Measurements from ENCODE around the gene FN3K. TPM values are rescaled to one million over a fixed set of nuclear protein-coding genes. Genes with fewer than 3 reads are reported as not detected.
"Not testable (repeated sequence)": the region's sequence is repeated elsewhere in the genome, so short reads cannot be mapped to it uniquely, and the experiment has no call there.

The FN3K gene
- total RNA-seq, 2 experiments from 2014 or later: 5.2 TPM

DNA sequence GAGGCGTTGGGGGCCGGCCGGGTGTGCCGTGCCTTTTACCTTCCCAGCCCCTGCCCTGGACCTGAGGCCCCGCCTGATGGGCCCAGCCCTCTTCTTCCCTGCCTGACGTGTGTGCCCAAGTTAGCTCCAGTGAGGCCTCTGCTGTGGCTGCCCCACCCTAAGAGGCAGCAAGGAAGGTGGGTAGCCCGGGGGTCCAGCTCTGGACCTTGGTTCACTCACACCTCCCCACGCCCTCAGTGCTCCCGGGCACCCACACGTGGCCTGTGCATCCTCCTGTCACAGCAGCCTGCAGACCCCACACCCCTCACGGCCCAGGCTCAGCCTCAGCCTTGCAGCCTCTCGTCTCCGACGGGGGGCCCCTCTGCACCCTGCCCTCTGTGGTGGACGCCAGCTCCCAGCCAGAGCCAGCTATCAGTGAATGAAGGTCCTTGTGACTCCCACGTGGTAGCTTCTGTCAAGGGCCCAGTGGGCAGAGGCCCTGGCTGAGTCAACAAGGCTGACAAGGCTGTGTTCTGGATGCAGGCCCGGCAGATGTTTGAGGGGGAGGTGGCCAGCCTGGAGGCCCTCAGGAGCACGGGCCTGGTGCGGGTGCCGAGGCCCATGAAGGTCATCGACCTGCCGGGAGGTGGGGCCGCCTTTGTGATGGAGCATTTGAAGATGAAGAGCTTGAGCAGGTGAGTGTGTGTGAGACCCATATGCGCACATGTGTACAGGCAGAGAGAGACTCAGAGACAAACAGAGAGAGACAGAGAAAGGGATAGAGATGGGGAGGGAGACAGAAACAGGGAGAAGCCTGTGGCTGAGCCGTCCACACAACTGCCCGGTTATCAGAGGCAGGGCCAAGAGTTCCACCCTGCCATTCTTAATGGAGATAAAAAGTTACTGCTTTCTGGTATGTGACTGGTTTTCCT is 2.8 kb downstream of the FN3K start:
- Mint-ChIP-seq H3K9me3 (peaks cover 18% of the 10 kb centered on the region), H3K36me3 (peaks cover 33% of the 10 kb centered on the region), H3K4me3 (no peak overlapping the region), H3K27me3 (no peaks in the 10 kb centered on the region), H3K27ac (no peak overlapping the region), H3K4me1 (no peaks in the 10 kb centered on the region)
- POLR2A ChIA-PET: no interaction called here
- ATAC-seq (ENCODE audit: low read depth): no peak
- no peak for DNase-seq

- no peak for DNase-seq
- no peaks in the 10 kb centered on the region for H3K27me3 Mint-ChIP-seq
- H3K9me3 Mint-ChIP-seq: peaks cover 21% of the 10 kb centered on the region
- POLR2A ChIA-PET: no interaction called here
- no peak overlapping the region for H3K4me3 Mint-ChIP-seq
- peaks cover 26% of the 10 kb centered on the region for H3K36me3 Mint-ChIP-seq
- H3K4me1 Mint-ChIP-seq: no peaks in the 10 kb centered on the region
- H3K27ac Mint-ChIP-seq: no peak overlapping the region
- ATAC-seq (ENCODE audit: low read depth): no peak
Measured at GRCh38 chr17:82740906-82741759, 5.7 kb downstream of the FN3K start.

DNA sequence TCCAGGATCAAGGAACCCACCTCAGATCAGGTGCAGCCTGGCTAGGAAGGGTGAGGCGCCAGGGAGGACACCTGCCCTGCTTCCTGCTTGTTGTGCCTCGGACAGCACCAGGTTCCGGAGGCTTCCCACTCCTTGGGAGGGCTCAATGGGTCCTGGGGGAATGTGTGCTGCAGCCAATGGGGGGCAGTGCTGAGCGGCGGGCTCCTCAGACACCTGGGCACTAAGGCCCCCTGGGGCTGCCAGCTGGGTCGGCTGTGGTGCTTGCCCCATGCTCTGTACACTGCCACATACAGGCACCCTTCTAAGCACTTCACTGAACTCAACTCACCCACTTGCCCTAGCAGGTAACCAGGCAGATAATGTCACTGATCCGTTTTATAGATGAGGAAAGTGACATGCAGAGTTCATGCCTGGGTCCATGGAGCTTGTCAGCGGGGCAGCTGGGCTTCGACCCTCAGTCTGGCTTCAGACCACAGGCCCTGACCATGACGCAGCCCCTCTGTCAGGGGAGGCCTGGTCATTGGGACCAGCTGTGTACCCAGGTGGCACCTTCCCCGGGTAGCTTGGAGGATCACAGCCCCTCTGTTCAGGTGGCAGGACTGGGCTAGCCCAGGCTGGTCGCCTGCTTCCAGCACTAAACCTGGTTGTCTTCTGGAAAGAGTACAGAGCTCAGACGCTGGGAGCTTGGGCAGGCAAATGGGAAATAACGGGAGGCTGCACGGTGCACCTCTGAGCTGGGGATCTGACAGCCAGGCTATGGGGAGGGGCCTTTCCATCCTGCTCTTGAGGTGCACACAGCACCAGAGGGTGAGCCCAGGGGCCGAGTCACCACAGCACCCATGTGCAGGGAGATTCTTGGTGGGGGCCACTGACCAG is 8.2 kb downstream of the FN3K start:
- DNase-seq: no peak
- H3K4me1 Mint-ChIP-seq: no peaks in the 10 kb centered on the region
- peaks cover 25% of the 10 kb centered on the region for H3K9me3 Mint-ChIP-seq
- H3K27me3 Mint-ChIP-seq: peaks cover 4% of the 10 kb centered on the region
- ATAC-seq (ENCODE audit: low read depth): no peak
- H3K36me3 Mint-ChIP-seq: peaks cover 29% of the 10 kb centered on the region
- POLR2A ChIA-PET: interaction anchor here (0.5 kb wide), 1 partner anchor 769 kb away, joined by 3 read pairs; no protein-coding TSS in a partner anchor
- H3K4me3 Mint-ChIP-seq: no peak overlapping the region
- H3K27ac Mint-ChIP-seq: no peak overlapping the region

DNA sequence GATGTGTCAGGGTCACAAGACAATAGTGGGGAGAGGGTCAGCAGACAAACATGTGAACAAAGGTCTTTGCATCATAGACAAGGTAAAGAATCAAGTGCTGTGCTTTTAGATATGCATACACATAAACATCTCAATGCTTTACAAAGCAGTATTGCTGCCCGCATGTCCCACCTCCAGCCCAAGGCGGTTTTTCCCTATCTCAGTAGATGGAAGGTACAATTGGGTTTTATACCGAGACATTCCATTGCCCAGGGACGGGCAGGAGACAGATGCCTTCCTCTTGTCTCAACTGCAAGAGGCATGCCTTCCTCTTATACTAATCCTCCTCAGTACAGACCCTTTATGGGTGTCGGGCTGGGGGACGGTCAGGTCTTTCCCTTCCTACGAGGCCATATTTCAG is 9.3 kb downstream of the FN3K start:
- ATAC-seq (ENCODE audit: low read depth); H3K4me3 Mint-ChIP-seq; POLR2A ChIA-PET: not testable (repeated sequence)

DNA sequence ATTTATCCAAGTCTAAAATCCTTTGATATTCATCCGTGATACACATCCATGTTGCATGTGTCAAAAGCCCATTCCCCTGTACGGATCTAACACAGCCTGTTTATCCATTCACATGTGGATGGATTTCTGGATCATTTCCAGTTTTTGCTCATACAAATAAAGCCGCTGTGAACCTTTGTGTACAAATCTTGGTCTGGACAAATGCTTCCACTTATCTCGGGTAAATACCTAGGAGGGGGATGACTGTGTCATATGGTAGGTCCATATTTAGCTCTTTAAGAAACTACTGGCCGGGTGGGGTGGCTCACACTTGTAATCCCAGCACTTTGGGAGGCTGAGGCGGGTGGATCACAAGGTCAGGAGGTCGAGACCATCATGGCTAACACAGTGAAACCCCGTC is 10.1 kb downstream of the FN3K start:
- no peak for DNase-seq
- no peak for ATAC-seq (ENCODE audit: low read depth)
- POLR2A ChIA-PET: interaction anchor here (0.7 kb wide), 1 partner anchor 127 kb away, joined by 3 read pairs; no protein-coding TSS in a partner anchor
- Mint-ChIP-seq H3K27ac (no peak overlapping the region), H3K27me3 (peaks cover 4% of the 10 kb centered on the region), H3K36me3 (peaks cover 22% of the 10 kb centered on the region), H3K4me1 (no peaks in the 10 kb centered on the region), H3K4me3 (no peak overlapping the region), H3K9me3 (peaks cover 21% of the 10 kb centered on the region)

More for the DNA sequence above, 9.3 kb downstream of the FN3K start:
- peaks cover 29% of the 10 kb centered on the region for H3K36me3 Mint-ChIP-seq
- not testable (repeated sequence) for DNase-seq, H3K27ac Mint-ChIP-seq, H3K4me1 Mint-ChIP-seq, H3K27me3 Mint-ChIP-seq
- H3K9me3 Mint-ChIP-seq: peaks cover 26% of the 10 kb centered on the region

DNA sequence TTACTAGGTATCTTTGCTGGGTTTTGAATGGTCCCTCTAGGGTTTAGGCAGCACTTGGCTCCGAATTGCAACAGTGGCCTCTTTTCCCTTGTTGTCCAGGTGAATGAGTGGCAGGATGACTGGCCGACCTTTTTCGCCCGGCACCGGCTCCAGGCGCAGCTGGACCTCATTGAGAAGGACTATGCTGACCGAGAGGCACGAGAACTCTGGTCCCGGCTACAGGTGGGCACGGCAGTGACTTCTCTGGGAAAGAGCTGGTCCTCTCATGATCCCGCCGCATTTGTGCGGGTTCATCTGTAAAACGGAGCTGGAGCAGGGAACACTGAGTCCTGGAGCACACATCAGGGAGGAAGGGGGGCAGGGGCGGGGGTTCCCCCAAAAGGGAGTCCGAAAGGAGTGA is 13.3 kb downstream of the FN3K start:
- Mint-ChIP-seq H3K4me3 (no peak overlapping the region), H3K36me3 (peaks cover 5% of the 10 kb centered on the region), H3K27ac (no peak overlapping the region), H3K9me3 (peaks cover 8% of the 10 kb centered on the region), H3K27me3 (peaks cover 4% of the 10 kb centered on the region), H3K4me1 (peaks cover 5% of the 10 kb centered on the region)
- POLR2A ChIA-PET: no interaction called here
- ATAC-seq (ENCODE audit: low read depth): no peak
- DNase-seq: no peak

DNA sequence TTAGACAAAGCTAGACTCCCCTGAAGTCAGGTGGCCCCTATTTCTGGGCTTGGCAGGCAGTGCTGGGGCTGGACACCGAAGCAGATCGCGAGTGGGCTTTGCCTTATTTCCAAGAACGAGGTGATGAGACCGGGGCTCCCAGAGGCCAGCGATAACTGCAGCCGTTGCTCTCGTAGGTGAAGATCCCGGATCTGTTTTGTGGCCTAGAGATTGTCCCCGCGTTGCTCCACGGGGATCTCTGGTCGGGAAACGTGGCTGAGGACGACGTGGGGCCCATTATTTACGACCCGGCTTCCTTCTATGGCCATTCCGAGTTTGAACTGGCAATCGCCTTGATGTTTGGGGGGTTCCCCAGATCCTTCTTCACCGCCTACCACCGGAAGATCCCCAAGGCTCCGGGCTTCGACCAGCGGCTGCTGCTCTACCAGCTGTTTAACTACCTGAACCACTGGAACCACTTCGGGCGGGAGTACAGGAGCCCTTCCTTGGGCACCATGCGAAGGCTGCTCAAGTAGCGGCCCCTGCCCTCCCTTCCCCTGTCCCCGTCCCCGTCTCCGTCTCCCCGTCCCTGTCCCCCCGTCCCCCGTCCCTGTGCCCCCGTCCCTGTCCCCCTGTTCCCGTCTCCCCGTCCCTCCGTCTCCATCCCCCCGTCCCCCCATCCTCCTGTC is 15.0 kb downstream of the FN3K start:
- DNase-seq: no peak
- no peak overlapping the region for H3K27ac Mint-ChIP-seq
- POLR2A ChIA-PET: no interaction called here

GRCh38 chr17:82751171-82751570 is 15.8 kb downstream of the FN3K start:
- POLR2A ChIA-PET: no interaction called here
- Mint-ChIP-seq H3K4me1 (peaks cover 17% of the 10 kb centered on the region), H3K27ac (no peak overlapping the region), H3K9me3 (peaks cover 5% of the 10 kb centered on the region), H3K36me3 (peaks cover 8% of the 10 kb centered on the region), H3K27me3 (peaks cover 4% of the 10 kb centered on the region), H3K4me3 (no peak overlapping the region)
- DNase-seq (no peak), ATAC-seq (ENCODE audit: low read depth) (peak; percentile 49)

More for the DNA sequence above, 15.0 kb downstream of the FN3K start:
- Mint-ChIP-seq H3K4me3 (peak overlapping the region; percentile 48), H3K9me3 (peaks cover 7% of the 10 kb centered on the region), H3K4me1 (peaks cover 15% of the 10 kb centered on the region), H3K27me3 (peaks cover 4% of the 10 kb centered on the region), H3K36me3 (peaks cover 5% of the 10 kb centered on the region)
- ATAC-seq (ENCODE audit: low read depth): no peak

DNA sequence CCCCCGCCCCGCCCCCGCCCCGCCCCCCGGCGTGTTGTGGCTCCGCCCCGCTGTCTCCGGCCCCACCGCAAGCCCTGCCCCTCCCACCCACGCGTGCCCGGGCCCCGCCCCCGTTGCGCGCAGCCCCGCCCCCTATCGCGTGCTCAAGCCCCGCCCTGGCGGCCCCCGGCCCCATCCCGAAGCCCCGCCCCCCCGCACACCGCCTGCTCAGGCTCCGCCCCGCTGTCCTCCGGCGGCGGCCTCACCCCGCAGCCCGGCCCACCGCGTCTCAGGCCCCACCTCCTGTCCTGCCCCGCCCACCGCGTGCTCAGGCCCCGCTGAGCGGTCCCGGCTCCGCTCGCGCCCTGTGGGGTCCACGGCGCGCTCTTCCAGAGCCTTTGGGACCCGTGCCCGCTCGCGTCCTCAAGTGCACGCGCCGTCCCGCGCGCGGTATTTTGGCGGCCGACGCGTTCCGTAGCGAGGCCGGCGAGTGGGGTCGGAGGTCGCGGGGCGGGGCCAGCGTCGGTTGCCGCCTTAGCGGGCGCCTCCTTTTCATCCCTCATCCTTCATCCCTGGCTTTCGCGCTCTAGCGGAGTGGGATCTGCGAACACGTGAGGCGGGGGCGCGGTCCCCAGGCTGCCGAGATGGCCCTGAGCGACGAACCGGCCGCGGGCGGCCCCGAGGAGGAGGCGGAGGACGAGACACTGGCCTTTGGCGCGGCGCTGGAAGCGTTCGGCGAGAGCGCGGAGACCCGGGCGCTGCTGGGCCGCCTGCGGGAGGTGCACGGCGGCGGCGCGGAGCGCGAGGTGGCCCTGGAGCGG is 16.4 kb downstream of the FN3K start, which contains the start of gene TBCD:
Gene TBCD (plus strand): TSS at position 495 of the 800 bp plus-strand sequence. CDS start 129 bp downstream, at position 624.
- H3K36me3 Mint-ChIP-seq: peaks cover 11% of the 10 kb centered on the region
- H3K9me3 Mint-ChIP-seq: peaks cover 5% of the 10 kb centered on the region
- H3K27me3 Mint-ChIP-seq: peaks cover 4% of the 10 kb centered on the region
- POLR2A ChIA-PET: no interaction called here
- peak; percentile 94 for DNase-seq
- H3K4me1 Mint-ChIP-seq: peaks cover 17% of the 10 kb centered on the region
- peak within 1 kb of the TSS; percentile 91 for H3K4me3 Mint-ChIP-seq
- peak within 1 kb of the TSS; percentile 80 for H3K27ac Mint-ChIP-seq
- ATAC-seq (ENCODE audit: low read depth): peak; percentile 76

DNA sequence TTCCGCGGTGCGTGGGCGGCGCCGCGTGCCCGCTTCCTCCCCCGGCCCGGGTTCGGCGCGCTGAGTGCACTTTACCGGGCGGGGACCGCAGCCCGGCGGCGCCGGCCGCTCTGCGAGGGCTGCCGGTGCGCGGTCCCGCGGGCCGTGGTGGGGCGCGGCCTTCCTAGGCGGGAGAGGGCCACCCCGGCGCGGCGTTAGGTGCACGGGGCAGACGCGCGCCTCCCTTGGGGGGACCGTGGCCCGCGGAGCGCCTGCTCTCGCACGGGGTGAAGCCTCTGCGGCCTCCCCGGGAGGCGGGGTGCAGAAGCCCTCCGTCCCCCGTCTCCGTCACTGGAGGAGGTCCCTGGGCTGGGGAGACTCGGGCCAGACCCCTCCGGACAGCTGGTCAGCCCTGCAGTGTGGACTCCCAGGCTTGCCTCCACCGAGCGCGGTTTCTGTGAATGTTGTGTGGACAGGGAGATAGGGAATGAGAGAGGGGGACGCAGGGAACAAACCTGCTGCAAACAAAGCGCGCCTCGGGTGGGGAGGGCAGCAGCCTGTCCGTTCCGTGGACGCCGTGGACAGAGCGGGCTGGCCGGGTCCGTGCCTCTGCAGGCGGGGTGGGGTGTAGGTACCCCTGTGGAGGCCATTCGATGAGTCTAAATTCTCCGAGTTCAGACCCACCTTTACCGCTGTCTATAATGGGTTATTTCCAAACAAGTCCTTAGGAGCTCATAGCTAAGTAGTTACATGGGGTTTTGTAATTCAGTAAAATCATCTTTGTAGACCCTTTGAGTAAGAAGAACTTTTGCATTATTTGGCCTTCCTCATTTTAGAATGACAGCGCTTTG is 17.2 kb downstream of the FN3K start:
- peaks cover 13% of the 10 kb centered on the region for H3K36me3 Mint-ChIP-seq
- H3K27me3 Mint-ChIP-seq: no peaks in the 10 kb centered on the region
- peaks cover 19% of the 10 kb centered on the region for H3K4me1 Mint-ChIP-seq
- peaks cover 3% of the 10 kb centered on the region for H3K9me3 Mint-ChIP-seq
- H3K27ac Mint-ChIP-seq: peak overlapping the region; percentile 80
- POLR2A ChIA-PET: interaction anchor here (0.9 kb wide), 1 partner anchor 36 kb away, joined by 5 read pairs; the partner anchor contains the start of gene FN3KRP
- DNase-seq (no peak), ATAC-seq (ENCODE audit: low read depth) (peak; percentile 41)
- H3K4me3 Mint-ChIP-seq: peak overlapping the region; percentile 91

DNA sequence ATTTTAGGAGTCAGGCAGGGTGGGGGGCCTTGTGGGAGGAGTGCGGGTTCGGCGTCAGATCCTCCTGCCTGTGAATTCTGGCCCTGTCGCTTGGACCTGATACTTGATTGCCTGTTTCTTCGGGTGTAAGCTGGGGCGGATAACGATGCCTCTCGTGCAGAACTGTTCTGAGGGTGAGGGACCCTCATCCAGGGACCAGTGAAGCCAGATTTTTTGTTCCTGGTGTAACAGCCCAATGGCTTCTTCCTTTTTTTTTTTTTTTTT is 17.7 kb downstream of the FN3K start:
- H3K27ac Mint-ChIP-seq: no peak overlapping the region

More for the DNA sequence above, 17.7 kb downstream of the FN3K start:
- peaks cover 13% of the 10 kb centered on the region for H3K36me3 Mint-ChIP-seq
- H3K9me3 Mint-ChIP-seq: peaks cover 3% of the 10 kb centered on the region
- POLR2A ChIA-PET: interaction anchor here (0.9 kb wide), 1 partner anchor 37 kb away, joined by 5 read pairs; the partner anchor contains the start of gene FN3KRP
- peak overlapping the region; percentile 91 for H3K4me3 Mint-ChIP-seq
- no peaks in the 10 kb centered on the region for H3K27me3 Mint-ChIP-seq
- DNase-seq (no peak), ATAC-seq (ENCODE audit: low read depth) (no peak)
- H3K4me1 Mint-ChIP-seq: peaks cover 19% of the 10 kb centered on the region
